IMR-90 (cell line): ENCODE measurements around the gene VPREB3. TPM values are rescaled to one million over a fixed set of nuclear protein-coding genes. Genes with fewer than 3 reads are reported as not detected.

Experiments
- ATAC-seq: fragments of 200-7000 bp; cut with Tn5 transposase; 2 replicates; pipeline ENCODE4 v1.9.1; 2020; ENCODE audit warnings: low read depth, mild to moderate bottlenecking, moderate library complexity
- BruUV-seq: library from RNA; stranded (reverse); fragments of 400-500 nt; replicated peaks from 2 replicates; lab custom pipeline; 2021; lab: Mats Ljungman, UMichigan
- CTCF ChIA-PET: fragments of 300-600 bp; formaldehyde crosslinking; extraction: SDS; loops from one replicate; lab custom pipeline; 2021; ENCODE audit warnings: antibody characterized with exemption; lab: Yijun Ruan, JAX
- POLR2A ChIA-PET: fragments of 300-600 bp; sonication (Branson Sonifier 250); formaldehyde crosslinking; loops from one replicate; lab custom pipeline; 2022; ENCODE audit warnings: antibody characterized with exemption; ENCODE audit not compliant: unreplicated experiment; lab: Charles Lee
- DNase-seq: peaks from one replicate; pipeline ENCODE4 v3.0.0; 2013
- H2AFZ ChIP-seq: replicated peaks from 2 replicates; pipeline ENCODE3; 2013; ENCODE audit warnings: low read length, mild to moderate bottlenecking; ENCODE audit not compliant: poor library complexity
- H2AK5ac ChIP-seq: 2 replicates; pipeline ENCODE4 v1.6.1; 2013; ENCODE audit warnings: low read depth, low read length, inconsistent platforms
- H2AK9ac ChIP-seq: replicated peaks from 2 replicates; pipeline ENCODE3; 2013; ENCODE audit warnings: mild to moderate bottlenecking, low read depth, low read length, moderate library complexity; ENCODE audit not compliant: poor library complexity
- H2BK120ac ChIP-seq: 2 replicates; pipeline ENCODE4 v1.6.1; 2013; ENCODE audit warnings: low read depth, low read length, inconsistent platforms
- H2BK15ac ChIP-seq: 3 replicates; pipeline ENCODE4 v1.6.1; 2013; ENCODE audit warnings: low read depth, low read length, inconsistent platforms
- H2BK20ac ChIP-seq: 2 replicates; pipeline ENCODE4 v1.6.1; 2013; ENCODE audit warnings: low read depth, mild to moderate bottlenecking, inconsistent platforms, low read length, moderate library complexity
- H2BK5ac ChIP-seq: 2 replicates; pipeline ENCODE4 v1.6.1; 2013; ENCODE audit warnings: mild to moderate bottlenecking, low read depth, low read length, inconsistent platforms; ENCODE audit not compliant: poor library complexity, severe bottlenecking
- H3K14ac ChIP-seq: replicated peaks from 2 replicates; pipeline ENCODE4 v1.6.1; 2013; ENCODE audit warnings: low read depth, low read length, inconsistent platforms
- H3K18ac ChIP-seq: 2 replicates; pipeline ENCODE4 v1.6.1; 2013; ENCODE audit warnings: low read depth, low read length, control low read depth
- H3K23ac ChIP-seq: 2 replicates; pipeline ENCODE4 v1.6.1; 2013; ENCODE audit warnings: low read depth, low read length, inconsistent platforms
- H3K27ac ChIP-seq: 2 replicates; pipeline ENCODE4 v1.5.1; 2013; ENCODE audit warnings: mild to moderate bottlenecking, control low read depth, low read length; ENCODE audit not compliant: insufficient read depth
- H3K27me3 ChIP-seq: 2 replicates; pipeline ENCODE4 v1.6.1; 2013; ENCODE audit warnings: low read length; ENCODE audit not compliant: control insufficient read depth, insufficient read depth
- H3K36me3 ChIP-seq: 2 replicates; pipeline ENCODE4 v1.6.1; 2013; ENCODE audit warnings: low read length, mixed read lengths; ENCODE audit not compliant: control insufficient read depth, insufficient read depth
- H3K4ac ChIP-seq: 2 replicates; pipeline ENCODE4 v1.6.1; 2013; ENCODE audit warnings: low read depth, low read length, inconsistent platforms
- H3K4me1 ChIP-seq: 2 replicates; pipeline ENCODE4 v1.6.1; 2013; ENCODE audit warnings: low read length, mixed read lengths; ENCODE audit not compliant: control insufficient read depth, insufficient read depth
- H3K4me2 ChIP-seq: 2 replicates; pipeline ENCODE4 v1.6.1; 2013; ENCODE audit warnings: low read depth, mild to moderate bottlenecking, control low read depth, low read length, moderate library complexity
- H3K4me3 ChIP-seq: 2 replicates; pipeline ENCODE4 v1.5.1; 2013; ENCODE audit warnings: low read depth, mild to moderate bottlenecking, control low read depth, low read length, moderate library complexity; ENCODE audit not compliant: insufficient read depth
- H3K56ac ChIP-seq: 2 replicates; pipeline ENCODE4 v1.6.1; 2013; ENCODE audit warnings: low read length, inconsistent platforms; ENCODE audit not compliant: insufficient read depth; ENCODE audit errors: extremely low read depth
- H3K79me1 ChIP-seq, 2 experiments: 2 replicates each; pipeline ENCODE4 v1.6.1; 2013; ENCODE audit warnings: low read length in 2 of 2, inconsistent platforms in 1 of 2, low read depth in 1 of 2
- H3K9ac ChIP-seq: 2 replicates; pipeline ENCODE4 v1.6.1; 2013; ENCODE audit warnings: low read depth, low read length, control low read depth
- H3K9me1 ChIP-seq: 2 replicates; pipeline ENCODE4 v1.6.1; 2013; ENCODE audit warnings: low read length, inconsistent platforms; ENCODE audit not compliant: insufficient read depth
- H3K9me3 ChIP-seq: 2 replicates; pipeline ENCODE4 v1.6.1; 2013; ENCODE audit warnings: low read length; ENCODE audit not compliant: control insufficient read depth, insufficient read depth
- H4K20me1 ChIP-seq: 2 replicates; pipeline ENCODE4 v1.6.1; 2013; ENCODE audit warnings: low read length, inconsistent platforms; ENCODE audit not compliant: insufficient read depth
- H4K5ac ChIP-seq: 2 replicates; pipeline ENCODE4 v1.6.1; 2013; ENCODE audit warnings: mild to moderate bottlenecking, low read depth, low read length, control low read depth
- H4K8ac ChIP-seq, 2 experiments: 2 replicates each; pipeline ENCODE4 v1.6.1; 2013; ENCODE audit warnings: low read depth in 2 of 2, low read length in 2 of 2, control low read depth in 1 of 2, inconsistent platforms in 1 of 2
- H4K91ac ChIP-seq: 2 replicates; pipeline ENCODE4 v1.6.1; 2013; ENCODE audit warnings: low read depth, low read length, inconsistent platforms; ENCODE audit not compliant: insufficient read depth
- BHLHE40 ChIP-seq: fragments of 150-350 bp; IDR thresholded peaks from 2 replicates; pipeline ENCODE4 v1.6.1; 2016; ENCODE audit warnings: mild to moderate bottlenecking, low read depth, low read length
- CEBPB ChIP-seq: IDR thresholded peaks from 2 replicates; pipeline ENCODE4 v1.6.1; 2012; ENCODE audit warnings: low read depth, low read length, improper control_type of control experiment
- CTCF ChIP-seq: conservative IDR thresholded peaks from 2 replicates; pipeline ENCODE4 v1.5.1; 2012; ENCODE audit warnings: mild to moderate bottlenecking, low read depth, low read length, improper control_type of control experiment
- FOS ChIP-seq: fragments of 150-350 bp; IDR thresholded peaks from 2 replicates; pipeline ENCODE4 v1.6.1; 2016; ENCODE audit warnings: low read depth, low read length
- MAFK ChIP-seq: IDR thresholded peaks from 2 replicates; pipeline ENCODE4 v1.6.1; 2012; ENCODE audit warnings: low read depth, low read length, improper control_type of control experiment
- RCOR1 ChIP-seq: IDR thresholded peaks from 2 replicates; pipeline ENCODE4 v1.6.1; 2012; ENCODE audit warnings: mild to moderate bottlenecking, low read length, improper control_type of control experiment; ENCODE audit not compliant: insufficient replicate concordance
- RFX5 ChIP-seq: IDR thresholded peaks from 2 replicates; pipeline ENCODE4 v1.8.0; 2012; ENCODE audit warnings: low read depth, mild to moderate bottlenecking, low read length, moderate library complexity
- SMC3 ChIP-seq: fragments of 150-350 bp; IDR thresholded peaks from 2 replicates; pipeline ENCODE4 v1.6.1; 2016; ENCODE audit warnings: low read depth, mild to moderate bottlenecking, antibody characterized with exemption, low read length, moderate library complexity
- WGBS, 2 experiments: methylation state at CpG; one replicate each; pipeline versions ENCODE4 v1.1.5 to v1.1.7; 2013; ENCODE audit warnings: missing lambda C conversion rate in 2 of 2; ENCODE audit not compliant: insufficient read length in 1 of 2; ENCODE audit errors: extremely low coverage in 2 of 2; 5-methylcytosine and 5-hydroxymethylcytosine counted together
- dilution Hi-C: fragments of 300-500 bp; cut with HindIII; formaldehyde crosslinking; loops from one replicate; pipeline ENCODE4 v1.14.3; 2018; ENCODE audit warnings: low sequenced_read_pairs; ENCODE audit not compliant: unreplicated experiment
- in situ Hi-C: fragments of 300-500 bp; cut with MboI; formaldehyde crosslinking; loops from 3 replicates; pipeline ENCODE4 v1.14.3; 2019; ENCODE audit warnings: low sequenced_read_pairs, inconsistent platforms, mixed read lengths
- intact Hi-C: fragments of 100-400 bp; cut with micrococcal nuclease; formaldehyde crosslinking; loops from 2 replicates; pipeline ENCODE4 v1.10.0; 2022
- polyA plus RNA-seq, 3 experiments: library from polyadenylated mRNA; depleted of rRNA; stranded (reverse); fragments of >200 nt; gene quantifications; 2 replicates each; pipeline ENCODE4 v1.2.3, GENCODE V29; 2012; ENCODE audit warnings: low replicate concordance in 1 of 3
- total RNA-seq: library from RNA; depleted of rRNA; stranded (reverse); fragments of >200 nt; gene quantifications from 2 replicates; pipeline ENCODE4 v1.2.3, GENCODE V29; 2012
- TF ChIP-seq, protein P1 (sequence below): fragments of 150-350 bp; IDR thresholded peaks from 2 replicates; pipeline ENCODE4 v1.6.1; 2017; ENCODE audit warnings: mild to moderate bottlenecking, antibody characterized with exemption, low read length, low read depth

Gene VPREB3
- total and polyA plus RNA-seq, 2 of the 4 experiments (the other 2 are of a cell fraction), result not detected

DNA sequence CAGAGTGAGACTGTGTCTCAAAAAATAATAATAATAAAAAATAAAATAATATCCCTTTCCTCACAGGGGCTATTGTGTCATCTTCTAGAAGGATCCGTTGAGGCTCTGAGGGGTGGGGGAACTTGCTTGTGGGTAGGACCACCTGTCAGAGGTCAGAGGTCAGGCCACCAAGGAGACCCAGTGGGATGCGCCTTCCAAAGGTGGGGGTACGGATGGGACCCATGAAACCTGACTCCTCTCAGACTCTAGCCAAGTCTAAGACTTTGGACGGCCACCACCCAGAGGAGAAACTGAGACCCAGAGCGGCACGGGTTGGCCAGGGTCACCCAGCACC, 18.1 kb upstream of the VPREB3 start:
- 0 out of 2 replicates have a peak overlapping the region, but pooled peaks have one; percentile 38 for H3K56ac ChIP-seq
- no peaks in the 10 kb centered on the region for H4K20me1 ChIP-seq
- peak overlapping the region; percentile 13; the same call in 1 of the 2 replicates for H2BK20ac ChIP-seq
- H2AK9ac ChIP-seq, result peak overlapping the region; percentile 80
- peaks cover 12% of the 10 kb centered on the region for H3K9me1 ChIP-seq
- H3K9me3 ChIP-seq, result no peaks in the 10 kb centered on the region
- peak overlapping the region; percentile 23 for H3K27ac ChIP-seq
- peak overlapping the region; percentile 27 for H3K4me3 ChIP-seq
- H3K27me3 ChIP-seq, result no peaks in the 10 kb centered on the region
- in situ Hi-C loops, result no loop called here
- H2AFZ ChIP-seq, result peak overlapping the region; percentile 97
- intact Hi-C loops, result loop anchor here (5.0 to 10.0 kb wide), 2 partner anchors 75 to 183 kb away; no protein-coding TSS in a partner anchor
- dilution Hi-C loops, result no loop called here
- POLR2A ChIA-PET, result no interaction called here
- DNase-seq (no peak), ATAC-seq (no peak)
- CTCF ChIA-PET, result no interaction called here
- peak overlapping the region; percentile 77 for H3K4me2 ChIP-seq
- H3K9ac ChIP-seq, result peak overlapping the region; percentile 68
- peak overlapping the region; percentile 78; the same call in 1 of the 2 replicates for H3K18ac ChIP-seq
- peaks cover 25% of the 10 kb centered on the region; the same call in 1 of the 2 replicates for H3K4me1 ChIP-seq
- H2BK15ac ChIP-seq, result peak overlapping the region; percentile 61; the same call in 1 of the 3 replicates
- peak overlapping the region; percentile 99; the same call in 1 of the 2 replicates for H2AK5ac ChIP-seq
- TF ChIP-seq CTCF (no peak), RCOR1 (no peak), FOS (no peak), MAFK (no peak), RFX5 (no peak), BHLHE40 (no peak), SMC3 (no peak), CEBPB (no peak)
- TF ChIP-seq, protein P1, sequence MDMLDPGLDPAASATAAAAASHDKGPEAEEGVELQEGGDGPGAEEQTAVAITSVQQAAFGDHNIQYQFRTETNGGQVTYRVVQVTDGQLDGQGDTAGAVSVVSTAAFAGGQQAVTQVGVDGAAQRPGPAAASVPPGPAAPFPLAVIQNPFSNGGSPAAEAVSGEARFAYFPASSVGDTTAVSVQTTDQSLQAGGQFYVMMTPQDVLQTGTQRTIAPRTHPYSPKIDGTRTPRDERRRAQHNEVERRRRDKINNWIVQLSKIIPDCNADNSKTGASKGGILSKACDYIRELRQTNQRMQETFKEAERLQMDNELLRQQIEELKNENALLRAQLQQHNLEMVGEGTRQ, result no peak
- H4K8ac ChIP-seq, result peak overlapping the region; percentile 97
- peaks cover 0 to 7% of the 10 kb centered on the region in 2 experiments; a peak in 1 of 4 replicates for H3K79me1 ChIP-seq
- WGBS, 2 experiments, result no CpG with 5 or more reads among the region's 6 CpGs
- no peaks in the 10 kb centered on the region for H3K36me3 ChIP-seq
- peak overlapping the region; percentile 44 for H2BK120ac ChIP-seq
- H3K4ac ChIP-seq, result peak overlapping the region; percentile 99
- 0 out of 2 replicates have a peak overlapping the region, but pooled peaks have one; percentile 29 for H3K23ac ChIP-seq
- peak overlapping the region; percentile 93 for H4K91ac ChIP-seq
- peak overlapping the region; percentile 97 for H3K14ac ChIP-seq
- H2BK5ac ChIP-seq, result no peak overlapping the region
- no TSS peak for BruUV-seq
- H4K5ac ChIP-seq, result peak overlapping the region; percentile 89
